ENCODE results near the gene LRRC75A.
A peak's percentile ranks its signal among the peaks of the same experiment; 100 is the strongest.
"Not testable (repeated sequence)": the region's sequence is repeated elsewhere in the genome, so short reads cannot be mapped to it uniquely, and the experiment has no call there.

The LRRC75A gene, protein sequence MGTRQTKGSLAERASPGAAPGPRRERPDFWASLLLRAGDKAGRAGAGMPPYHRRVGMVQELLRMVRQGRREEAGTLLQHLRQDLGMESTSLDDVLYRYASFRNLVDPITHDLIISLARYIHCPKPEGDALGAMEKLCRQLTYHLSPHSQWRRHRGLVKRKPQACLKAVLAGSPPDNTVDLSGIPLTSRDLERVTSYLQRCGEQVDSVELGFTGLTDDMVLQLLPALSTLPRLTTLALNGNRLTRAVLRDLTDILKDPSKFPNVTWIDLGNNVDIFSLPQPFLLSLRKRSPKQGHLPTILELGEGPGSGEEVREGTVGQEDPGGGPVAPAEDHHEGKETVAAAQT

DNA sequence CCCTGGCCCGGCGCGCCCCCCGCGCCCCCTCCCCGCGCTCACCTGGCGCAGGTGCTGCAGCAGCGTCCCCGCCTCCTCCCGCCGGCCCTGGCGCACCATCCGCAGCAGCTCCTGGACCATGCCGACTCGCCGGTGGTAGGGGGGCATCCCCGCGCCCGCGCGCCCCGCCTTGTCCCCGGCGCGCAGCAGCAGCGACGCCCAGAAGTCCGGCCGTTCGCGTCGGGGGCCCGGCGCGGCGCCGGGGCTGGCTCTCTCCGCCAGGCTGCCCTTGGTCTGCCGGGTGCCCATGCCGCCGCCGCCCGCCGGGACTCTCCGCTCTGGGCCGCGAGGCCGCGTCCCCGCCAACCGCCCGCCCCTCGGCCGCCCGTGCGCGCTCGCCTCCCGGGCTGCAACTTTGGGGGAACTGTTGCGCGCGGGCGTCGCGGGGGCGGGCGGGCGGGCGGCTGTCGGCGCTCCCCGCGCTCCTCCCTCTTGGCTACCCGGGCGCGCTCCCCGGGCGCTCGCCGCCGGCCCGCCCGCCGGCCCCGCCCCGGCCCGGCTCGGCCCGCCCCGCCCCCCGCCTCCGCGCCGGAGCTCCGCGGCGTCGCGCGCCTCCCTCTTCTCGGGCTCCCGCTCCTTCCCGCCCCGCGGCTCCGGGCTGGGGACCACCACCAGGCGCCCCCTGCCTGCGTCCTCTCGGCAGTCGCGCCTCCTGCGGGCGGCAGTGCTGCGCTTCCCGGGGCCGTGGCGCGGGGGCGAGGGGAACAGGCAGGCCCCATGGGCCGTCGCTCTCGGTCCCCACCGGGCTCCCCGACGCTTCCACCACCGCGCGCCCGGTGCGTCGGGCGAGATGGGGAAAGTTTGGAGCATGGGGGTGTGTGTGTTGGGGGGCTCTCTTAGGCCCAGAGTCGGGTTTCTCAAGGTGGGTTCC lies at the start of gene LRRC75A:
Gene LRRC75A, minus strand, starts transcription at position 491 of the 910 bp plus-strand sequence. Its CDS starts 203 bp downstream, at position 288.
- DNase-seq = peak; percentile 56 to 64

DNA sequence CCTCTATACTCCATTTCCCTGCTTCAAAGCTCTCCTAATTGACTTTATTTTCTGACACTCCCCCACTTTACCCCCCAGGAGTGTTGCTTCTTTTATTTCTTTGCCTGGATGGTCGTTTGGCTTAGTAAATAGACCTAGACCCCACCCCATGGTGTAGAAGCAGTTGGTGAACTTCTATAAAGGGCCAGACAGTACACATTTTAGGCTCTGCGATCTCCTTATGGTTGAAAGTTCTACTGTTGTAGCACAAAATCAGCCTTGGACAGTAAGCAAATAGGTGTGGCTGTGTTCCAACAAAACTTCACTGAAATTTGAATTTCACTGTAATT lies 45.1 kb upstream of the LRRC75A start:
- no peak for DNase-seq

DNA sequence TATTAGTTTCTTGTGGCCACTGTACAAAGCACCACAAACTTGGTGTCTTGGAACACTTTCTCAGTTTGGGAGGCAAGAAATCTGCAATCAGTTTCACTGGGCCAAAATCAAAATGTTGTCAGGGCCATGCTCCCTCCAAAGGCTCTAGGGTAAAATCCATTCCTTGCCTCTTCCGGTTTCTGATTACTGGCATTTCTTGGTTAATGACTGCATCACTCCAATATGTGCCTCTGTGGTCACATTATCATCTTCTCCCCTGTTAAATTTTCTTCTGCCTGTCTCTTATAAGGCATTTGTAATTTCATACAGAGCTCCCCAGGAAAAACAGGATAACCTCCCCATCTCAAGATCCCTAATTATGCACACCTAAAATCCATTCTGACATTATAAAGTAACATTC lies 42.2 kb upstream of the LRRC75A start:
- DNase-seq = no peak

DNA sequence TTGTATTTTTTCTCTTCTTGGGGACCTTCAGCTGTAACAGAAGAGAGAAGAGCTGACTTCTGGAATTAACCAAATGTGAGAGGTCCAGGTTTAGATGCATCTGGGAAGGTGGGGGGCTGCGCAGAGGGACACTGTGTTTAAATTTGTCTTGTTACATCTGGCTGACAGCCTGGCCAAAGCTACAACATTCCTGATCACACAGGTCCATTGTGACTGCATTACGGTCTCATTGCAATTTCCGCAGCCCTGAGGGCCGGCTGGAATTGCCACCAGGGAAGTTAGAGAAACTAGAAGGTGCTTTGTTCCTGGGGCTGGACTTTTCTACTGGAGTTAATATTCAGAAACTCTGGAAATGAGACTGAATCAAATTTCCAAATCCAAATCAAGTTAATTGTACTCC lies 37.9 kb upstream of the LRRC75A start:
- DNase-seq = no peak

DNA sequence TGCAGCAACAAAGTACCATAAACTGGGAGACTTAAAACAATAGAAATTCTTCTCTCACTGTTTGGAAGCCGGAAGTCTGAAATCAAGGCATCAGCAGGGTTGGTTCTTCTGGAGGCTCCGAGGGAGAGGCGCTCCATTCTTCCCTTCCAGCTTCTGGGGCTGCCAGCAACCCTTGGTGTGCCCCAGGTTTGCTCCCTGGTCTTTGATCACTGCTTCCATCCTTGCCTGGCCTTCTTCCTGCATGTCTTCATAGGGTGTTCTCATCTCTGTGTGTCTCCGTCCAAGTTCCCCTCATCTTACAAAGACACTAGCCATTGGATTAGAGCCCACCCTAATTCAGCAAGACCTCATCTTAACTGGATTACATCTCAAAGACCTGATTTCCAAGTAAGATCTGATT lies 35.3 kb upstream of the LRRC75A start:
- no peak for DNase-seq

DNA sequence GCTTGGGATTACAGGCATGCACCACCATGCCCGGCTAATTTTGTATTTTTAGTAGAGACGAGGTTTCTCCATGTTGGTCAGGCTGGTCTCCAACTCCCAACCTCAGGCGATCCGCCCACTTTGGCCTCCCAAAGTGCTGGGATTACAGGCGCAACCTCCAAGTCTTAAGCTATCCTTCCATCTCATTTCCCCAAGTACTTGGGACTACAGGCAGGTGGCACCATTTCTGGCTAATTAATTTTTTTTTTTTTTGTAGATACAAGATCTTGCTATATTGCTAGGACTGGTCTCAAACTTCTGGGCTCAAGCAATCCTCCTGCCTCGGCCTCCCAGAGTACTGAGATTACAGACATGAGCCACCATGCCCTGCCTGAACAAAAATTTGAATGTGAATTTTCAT lies 33.6 kb upstream of the LRRC75A start:
- not testable (repeated sequence) for DNase-seq

DNA sequence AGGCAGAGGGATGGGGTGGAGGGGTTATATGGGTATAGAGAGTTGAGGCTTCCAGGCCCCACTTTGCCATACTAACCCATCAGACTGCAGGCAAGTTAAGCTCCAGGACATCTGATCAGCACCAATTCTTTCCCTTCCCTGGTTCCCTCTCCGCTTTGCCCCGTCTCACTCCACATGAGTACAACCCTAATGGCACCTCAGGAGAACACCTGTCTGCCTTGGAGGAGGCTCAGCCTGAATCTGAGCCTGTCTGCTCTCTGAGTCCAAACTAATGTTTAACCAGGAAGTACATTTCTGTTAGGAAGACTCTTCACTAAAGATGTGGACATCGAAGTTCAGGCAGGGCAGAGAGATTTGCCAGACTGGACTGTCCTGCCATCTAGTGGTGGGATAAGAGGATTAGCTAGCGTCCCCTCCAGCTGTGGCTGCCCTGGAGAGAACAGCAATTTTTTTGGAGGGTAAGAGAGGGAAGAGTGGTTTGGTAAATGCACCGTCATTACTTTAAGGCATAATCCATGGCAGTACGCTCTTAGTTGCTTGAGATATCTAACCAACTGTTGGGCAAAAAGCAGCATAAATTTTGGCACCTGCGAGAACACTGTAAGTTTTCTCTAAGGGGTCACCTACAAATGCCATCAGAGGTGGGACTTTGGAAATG lies 29.2 kb upstream of the LRRC75A start:
- peak; percentile 53 to 66 for DNase-seq

DNA sequence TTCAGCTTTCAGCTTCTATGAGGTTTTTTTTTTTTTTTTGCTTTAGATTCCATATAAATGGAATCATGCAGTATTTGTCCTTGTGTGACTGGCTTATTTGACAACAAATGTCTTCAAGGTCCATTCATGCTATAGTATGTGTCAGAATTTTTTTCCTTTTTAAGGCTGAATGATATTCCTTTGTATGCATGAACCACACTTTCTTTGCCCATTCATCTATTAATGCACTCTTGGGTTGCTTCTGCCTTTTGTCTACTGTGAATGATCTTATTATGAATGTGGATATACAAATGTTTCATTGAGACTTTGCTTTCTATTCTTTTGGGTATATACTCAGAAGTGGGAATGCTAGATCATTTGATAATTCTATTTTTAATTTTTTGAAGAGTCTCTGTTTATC lies 27.0 kb upstream of the LRRC75A start:
- no peak for DNase-seq

DNA sequence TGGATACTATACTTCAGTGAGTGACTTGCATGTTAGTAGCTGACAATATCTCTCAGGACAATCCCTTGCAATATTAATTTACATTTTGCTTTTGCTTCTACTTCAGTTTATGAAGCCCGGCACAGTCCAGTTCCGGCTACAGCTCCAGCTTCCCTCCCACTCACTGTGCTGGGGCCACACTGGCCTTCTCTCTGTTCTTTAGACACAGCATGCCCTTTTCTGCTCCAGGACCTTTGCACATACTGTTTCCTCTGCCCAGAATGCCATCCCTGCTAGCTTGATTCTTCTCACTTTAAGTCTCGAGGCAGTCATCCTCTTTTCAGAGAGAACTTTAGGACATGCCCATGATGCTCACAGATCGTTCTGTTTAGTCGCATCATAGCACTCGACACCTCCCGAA lies 25.5 kb upstream of the LRRC75A start:
- DNase-seq = no peak

DNA sequence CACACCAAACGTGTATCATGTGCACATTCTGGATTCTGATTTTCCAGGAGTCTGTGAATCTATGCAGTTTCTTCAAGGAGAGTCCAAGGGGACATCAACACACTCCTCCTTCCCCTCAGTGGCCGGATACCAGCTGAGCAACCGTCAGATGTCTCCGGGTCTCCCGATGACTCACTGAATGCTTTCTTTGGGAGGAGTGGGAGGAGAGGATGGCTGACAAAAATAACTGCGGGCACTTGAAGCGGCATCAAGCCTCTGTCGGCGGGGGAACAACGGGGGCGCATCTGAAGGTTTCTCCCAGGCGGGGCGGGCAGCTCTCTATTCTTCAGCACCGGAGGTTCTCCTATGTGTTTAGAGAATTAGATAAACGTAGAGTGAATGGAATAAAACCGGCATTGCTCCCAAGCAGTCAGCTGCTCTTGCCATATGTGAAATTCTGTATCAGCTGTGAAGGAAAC lies 24.6 kb upstream of the LRRC75A start:
- DNase-seq = no peak

DNA sequence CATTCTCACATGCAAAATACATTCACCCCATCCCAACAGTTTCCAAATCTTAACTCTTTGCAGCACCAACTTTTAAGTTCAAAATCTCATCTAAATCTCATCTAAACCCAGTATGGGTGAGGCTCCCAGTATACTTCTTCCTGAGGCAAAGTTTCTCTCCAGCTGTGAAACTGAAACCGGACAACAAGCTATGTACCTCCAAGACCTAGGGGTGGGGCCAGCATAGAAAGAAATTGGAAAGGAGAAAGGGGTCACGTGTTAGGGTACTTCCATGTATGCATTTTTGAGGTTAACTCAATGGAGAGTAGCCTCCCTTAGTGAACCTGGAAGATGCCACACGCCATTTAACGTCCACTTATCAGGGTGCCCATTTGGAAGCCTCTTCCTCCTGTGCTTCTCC lies 23.9 kb upstream of the LRRC75A start:
- DNase-seq = no peak

DNA sequence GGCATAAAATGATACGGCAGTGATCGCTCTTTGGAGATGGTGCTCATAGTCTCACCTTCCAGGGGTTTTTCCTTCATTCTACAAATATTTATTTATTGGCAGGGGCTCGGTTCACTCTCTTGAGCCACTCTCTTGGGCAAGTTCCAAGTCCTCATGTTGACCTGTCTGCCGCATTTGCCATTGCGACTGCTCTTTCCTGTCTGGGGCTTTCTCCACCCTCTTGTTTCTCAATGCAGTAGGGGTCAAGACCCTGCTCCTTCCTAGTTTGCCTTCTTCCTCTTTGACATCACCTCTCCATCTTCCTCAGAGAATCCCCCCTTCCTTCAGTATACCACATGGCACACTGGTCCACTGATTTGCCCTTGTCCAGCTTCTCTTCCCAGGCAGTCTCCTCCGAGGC lies 21.9 kb upstream of the LRRC75A start:
- no peak for DNase-seq

DNA sequence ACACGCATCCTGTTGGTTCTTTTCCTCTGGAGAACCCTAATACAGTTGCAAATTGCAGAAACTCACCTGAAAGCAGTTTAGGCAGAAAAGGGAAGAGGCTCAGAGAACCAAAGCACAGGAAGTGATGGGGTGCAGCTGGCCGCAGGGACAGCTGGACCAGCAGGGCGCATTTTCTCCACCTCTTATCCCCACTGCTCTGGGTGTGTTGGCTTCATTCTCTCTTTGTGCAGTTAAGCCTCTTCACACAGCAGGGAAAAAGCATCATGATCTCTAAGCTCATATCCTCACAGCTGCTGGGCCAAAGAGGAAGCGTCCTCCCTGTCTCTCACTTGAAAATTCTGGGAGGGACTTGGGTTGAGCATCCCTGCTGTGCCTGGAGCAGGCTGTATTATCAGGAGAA lies 20.0 kb upstream of the LRRC75A start:
- no peak for DNase-seq

DNA sequence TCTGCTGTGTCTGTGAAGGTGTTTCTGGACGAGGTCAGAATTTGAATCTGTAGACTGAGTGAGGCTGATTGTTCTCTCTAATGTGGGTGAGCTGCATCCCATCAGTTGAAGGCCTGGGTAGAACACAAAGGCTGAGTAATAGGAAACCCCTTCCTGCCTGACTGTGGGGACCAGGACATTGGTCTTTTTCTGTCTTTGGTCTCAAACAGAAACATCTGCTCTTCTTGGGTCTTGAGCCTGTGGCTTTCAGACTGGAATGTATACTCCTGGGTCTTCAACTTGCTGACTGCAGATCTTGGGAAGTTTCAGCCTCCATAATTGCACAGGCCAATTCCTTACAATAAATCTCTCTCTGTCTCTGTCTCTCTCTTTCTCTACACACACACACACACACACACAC lies 19.6 kb upstream of the LRRC75A start:
- DNase-seq = no peak

DNA sequence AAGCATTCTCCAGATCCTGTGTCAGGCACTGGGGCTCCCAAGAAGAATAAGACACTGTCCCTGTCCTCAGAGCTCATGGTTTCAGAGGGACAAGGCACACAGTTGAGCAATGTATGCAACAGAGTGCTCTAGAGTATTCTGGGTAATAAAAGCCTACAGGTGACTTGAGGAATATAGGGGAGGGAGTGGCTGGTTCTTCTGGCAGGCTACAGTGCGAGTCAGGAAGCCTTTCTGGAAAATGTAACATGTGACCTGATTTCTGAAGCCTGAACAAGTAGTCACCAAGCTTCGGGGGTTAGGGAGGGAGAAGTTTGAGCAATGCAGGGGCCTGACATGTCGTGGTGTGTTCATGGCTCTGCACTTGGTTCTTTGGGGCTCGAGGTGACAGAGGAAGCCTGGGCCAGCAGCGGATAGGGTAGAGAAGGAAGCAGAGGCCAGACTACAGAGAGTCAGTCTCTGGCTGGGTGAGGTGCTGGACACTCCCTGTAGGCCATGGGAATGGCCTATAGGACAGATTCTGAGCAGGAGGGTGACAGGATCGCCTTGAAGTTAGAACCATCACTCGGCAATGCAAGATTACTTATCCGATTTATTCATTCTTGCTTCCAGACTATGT lies 16.0 kb upstream of the LRRC75A start:
- DNase-seq = no peak

DNA sequence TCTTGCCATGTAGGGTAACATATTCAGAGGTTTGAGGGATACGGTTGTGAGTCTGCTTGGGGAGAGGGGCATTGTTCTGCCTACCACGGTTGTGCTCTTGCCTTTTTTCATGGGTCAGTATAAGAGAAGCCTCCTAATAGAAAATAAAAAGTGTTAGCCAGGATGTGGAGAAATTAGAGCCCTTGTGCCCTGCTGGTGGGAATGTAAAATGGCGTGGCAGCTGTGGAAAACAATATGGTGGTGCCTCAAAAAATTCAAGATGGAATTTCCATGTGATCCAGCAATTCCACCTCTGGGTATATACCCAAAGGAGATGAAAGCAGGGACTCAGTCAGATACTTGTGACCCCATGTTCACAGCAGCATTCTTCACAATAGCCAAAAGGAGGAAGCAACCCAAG lies 14.2 kb upstream of the LRRC75A start:
- no peak for DNase-seq

DNA sequence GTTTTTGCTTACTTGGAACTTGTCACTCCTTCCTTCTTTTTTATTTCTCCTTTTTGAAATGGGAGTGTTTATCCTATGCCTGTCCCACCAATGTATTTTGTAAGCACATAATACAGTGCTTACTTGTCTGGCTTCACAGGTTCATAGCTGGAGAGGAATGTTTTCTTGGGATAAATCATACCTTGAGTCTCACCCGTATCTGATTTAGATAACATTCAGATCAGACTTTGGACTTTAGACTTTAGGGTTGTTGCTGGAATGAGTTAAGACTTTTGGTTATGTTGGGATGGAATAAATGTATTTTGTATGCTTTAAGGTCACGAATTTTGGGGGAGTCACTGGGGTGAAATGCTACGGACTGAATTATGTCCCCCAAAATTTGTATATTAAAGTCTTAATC lies 13.0 kb upstream of the LRRC75A start:
- DNase-seq = no peak

DNA sequence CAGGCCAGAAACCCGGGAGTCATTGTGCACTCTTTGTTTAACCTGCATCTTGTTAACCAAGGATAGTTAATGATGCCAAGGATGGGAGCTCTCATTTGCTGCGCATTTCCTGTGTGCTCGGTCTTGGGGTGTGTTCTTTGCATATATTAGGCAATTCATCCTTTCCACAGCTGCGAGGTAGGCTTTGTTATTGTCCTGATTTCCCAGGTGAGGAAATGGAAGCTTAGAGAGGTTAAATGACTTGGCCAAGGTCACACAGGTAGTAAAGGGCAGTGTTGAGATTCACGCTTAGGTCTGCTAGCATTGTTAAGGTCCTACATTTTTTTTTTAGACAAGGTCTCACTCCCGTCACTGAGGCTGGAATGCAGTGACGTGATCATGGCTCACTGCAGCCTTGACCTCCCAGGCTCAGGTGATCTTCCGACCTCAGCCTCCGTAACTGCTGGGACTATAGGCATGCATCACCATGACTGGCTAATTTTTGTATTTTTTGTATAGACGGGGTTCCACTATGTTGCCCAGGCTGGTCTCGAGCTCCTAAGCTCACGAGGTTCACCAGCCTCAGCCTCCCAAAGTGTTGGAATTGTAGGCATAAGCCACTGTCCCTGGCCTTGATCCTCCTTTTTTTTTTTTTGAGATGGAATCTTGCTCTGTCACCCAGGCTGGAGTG lies 5.0 kb upstream of the LRRC75A start:
- DNase-seq = no peak

DNA sequence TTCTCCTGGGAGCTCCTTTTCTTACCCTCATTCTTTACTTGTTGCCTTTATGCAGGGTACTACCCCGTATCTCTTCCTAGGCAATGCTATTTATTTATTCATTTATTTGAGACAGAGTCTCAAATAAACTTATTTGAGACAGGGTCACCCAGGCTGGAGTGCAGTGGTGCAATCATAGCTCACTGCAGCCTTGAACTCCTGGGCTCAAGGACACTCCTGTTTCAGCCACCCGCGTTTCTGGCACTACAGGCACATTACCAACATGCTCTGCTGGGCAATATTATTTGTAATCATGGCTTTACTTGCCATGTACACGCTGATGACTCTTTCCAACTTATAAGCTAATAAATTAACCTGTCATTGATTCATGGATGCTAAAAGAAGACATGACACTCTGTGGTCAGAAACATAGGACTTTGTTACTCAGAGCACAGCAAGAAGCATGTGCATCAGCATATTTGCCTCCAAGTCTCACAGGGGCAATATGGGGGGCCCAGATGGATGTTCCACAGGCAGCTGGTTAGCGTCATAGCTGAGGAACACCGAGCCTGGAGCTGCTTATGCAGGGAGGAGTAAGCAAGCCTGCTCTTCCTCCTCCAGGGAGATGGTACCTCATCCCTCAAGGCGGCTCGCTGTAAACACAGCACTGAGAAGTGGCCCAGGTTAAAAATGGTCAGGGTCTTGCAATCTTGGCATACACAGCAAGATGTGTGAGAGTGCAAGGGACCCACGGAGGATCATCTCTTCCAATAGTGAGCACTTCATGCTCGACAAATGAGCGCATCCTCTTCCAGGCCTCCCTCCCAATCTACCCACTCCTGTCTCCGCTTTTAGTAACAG lies 4.2 kb upstream of the LRRC75A start:
- DNase-seq = no peak

DNA sequence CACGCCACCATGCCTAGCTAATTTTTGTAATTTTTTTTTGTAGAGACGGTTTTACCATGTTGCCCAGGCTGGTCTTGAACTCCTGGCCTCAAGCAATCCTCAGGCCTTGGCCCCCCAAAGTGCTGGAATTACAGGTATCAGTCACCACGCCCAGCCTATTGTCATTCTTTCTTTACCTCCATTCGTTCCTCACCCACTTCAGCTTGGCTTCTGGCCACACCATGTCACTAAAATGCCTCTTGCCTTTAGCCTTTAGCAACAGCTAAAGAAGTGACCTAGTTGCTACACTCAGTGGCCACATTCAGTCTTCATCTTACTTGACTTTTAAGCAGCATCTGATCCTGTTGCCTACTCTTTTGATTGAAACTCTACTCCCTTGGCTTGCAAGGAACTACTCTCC lies 3.6 kb upstream of the LRRC75A start:
- no peak for DNase-seq

DNA sequence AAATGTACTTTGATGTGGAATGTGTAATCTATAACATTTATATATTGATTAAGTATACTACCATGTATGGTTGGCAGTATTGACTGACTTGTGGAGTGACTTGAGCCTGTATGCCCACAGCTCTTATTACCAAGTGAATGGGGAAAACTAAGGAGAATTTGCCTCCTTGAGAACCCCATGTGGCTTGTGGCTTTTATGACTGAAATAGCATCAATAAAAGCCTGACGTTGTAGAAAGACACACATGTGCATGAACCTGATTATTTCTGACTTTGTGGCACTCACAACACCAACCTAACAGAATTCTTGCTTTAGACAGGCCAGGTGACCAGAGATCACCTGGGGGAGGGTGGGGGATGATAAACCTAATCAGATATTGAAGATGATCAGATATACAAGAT lies 2.1 kb upstream of the LRRC75A start:
- DNase-seq = no peak

Measured in stimulated activated CD4-positive, alpha-beta T cell treated with anti-CD3 and anti-CD28 coated beads, Interleukin-2, amount 100 ng/mL, for 24 hours (primary cell).